HG02798 (cell line): ENCODE results near the gene SLC22A7.

Experiments used
- ATAC-seq: cut with Tn5 transposase; IDR thresholded peaks from one replicate; pipeline ENCODE4 v1.9.1; 2021; ENCODE audit warnings: mild to moderate bottlenecking; ENCODE audit not compliant: unreplicated experiment, poor library complexity

SLC22A7 gene

GRCh38 chr6:43297644-43298564 is at the start of gene SLC22A7:
SLC22A7 (plus strand) TSS chr6:43298260; CDS start chr6:43298359, 99 bp downstream.
- no peak for ATAC-seq

- no peak for ATAC-seq
These were observed 49.3 kb upstream of the SLC22A7 start for GRCh38 chr6:43248791-43249190.

GRCh38 chr6:43250992-43251373 is 47.1 kb upstream of the SLC22A7 start:
- ATAC-seq: no peak

- ATAC-seq: no peak
These were observed 44.7 kb upstream of the SLC22A7 start for GRCh38 chr6:43253401-43253800.

- no peak for ATAC-seq
These were observed 43.8 kb upstream of the SLC22A7 start for GRCh38 chr6:43254138-43254817.

GRCh38 chr6:43254846-43255245 is 43.2 kb upstream of the SLC22A7 start:
- ATAC-seq: no peak

GRCh38 chr6:43255408-43256054 is 42.5 kb upstream of the SLC22A7 start:
- ATAC-seq: no peak

- ATAC-seq: no peak
These were observed 41.2 kb upstream of the SLC22A7 start for GRCh38 chr6:43256670-43257366.

GRCh38 chr6:43257367-43258145 is 40.5 kb upstream of the SLC22A7 start:
- ATAC-seq: no peak

GRCh38 chr6:43258180-43258579 is 39.9 kb upstream of the SLC22A7 start:
- ATAC-seq: no peak

GRCh38 chr6:43258807-43259686 is 39.0 kb upstream of the SLC22A7 start:
- ATAC-seq: no peak

- no peak for ATAC-seq
These were observed 37.3 kb upstream of the SLC22A7 start for GRCh38 chr6:43260791-43261190.

GRCh38 chr6:43261198-43261597 is 36.9 kb upstream of the SLC22A7 start:
- ATAC-seq: no peak

GRCh38 chr6:43262000-43262779 is 35.9 kb upstream of the SLC22A7 start:
- ATAC-seq: no peak

GRCh38 chr6:43262780-43263313 is 35.2 kb upstream of the SLC22A7 start:
- ATAC-seq: no peak

GRCh38 chr6:43263314-43264178 is 34.5 kb upstream of the SLC22A7 start:
- peak; percentile 79 for ATAC-seq
